CD4-positive, alpha-beta T cell treated with Interleukin-21 for 1 hour (primary cell): Measurements from ENCODE around the gene SORBS2.

Source experiments
- DNase-seq: peaks from one replicate; pipeline ENCODE4 v3.0.0-alpha.2; 2020

Gene SORBS2

DNA sequence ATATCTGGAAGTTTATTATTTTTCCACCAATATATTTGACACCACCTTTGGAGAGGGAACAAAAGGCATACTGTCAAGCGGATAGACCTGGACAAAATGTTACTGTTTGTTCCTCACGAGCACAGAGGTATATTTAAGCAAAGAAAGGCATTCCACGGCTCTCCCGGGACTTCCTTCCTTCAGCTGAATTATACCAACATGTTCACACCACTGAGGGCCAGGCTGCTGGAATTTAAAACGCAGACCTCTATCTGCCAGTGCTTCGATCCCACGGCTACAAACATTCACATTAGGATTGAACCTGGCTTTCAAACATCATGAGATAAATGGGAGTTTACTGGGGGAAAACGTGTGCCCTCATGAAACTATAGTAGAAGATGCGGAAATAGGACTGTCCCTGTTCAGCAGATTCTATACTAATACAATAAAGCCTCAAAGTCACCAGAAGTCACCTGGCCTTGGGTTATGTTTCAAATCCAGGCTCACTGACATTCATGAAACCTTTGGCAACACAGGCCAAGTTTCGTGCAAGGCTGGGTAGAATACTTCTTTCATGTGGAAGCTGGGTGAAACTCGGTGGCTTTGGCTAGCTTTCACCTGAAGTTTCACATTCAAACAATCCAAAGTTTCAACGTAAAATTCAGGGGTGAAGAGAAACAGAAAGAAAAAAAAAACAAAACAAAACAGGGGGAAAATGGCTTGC, 39.5 kb downstream of the SORBS2 start:
- no peak for DNase-seq

GRCh38 chr4:185771711-185772390, 40.1 kb downstream of the SORBS2 start:
- DNase-seq = no peak

- no peak for DNase-seq
These were observed 44.5 kb downstream of the SORBS2 start for GRCh38 chr4:185767528-185767927.

DNA sequence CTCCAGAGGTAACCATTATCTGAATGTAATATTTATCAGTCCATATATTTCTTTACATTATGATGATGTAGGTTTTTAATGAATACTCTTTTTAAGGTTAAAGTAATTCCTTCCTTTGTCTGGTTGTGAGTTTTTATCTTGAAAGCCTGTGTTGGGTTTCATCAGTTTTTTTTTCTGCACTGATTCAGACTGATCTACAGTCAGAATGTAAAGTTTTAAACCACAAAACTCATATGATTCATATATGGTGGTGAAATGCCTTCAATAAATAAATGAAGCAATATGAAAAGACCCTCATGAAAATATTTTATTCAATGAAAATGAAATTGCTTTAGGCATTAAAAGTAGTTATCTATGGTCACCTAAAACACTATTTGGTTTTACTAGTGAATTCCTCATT, 47.1 kb downstream of the SORBS2 start:
- DNase-seq = no peak

- no peak for DNase-seq
These were observed 50.4 kb downstream of the SORBS2 start for GRCh38 chr4:185761352-185762235.

- no peak for DNase-seq
These were observed 53.2 kb downstream of the SORBS2 start for GRCh38 chr4:185758807-185759206.

- no peak for DNase-seq
These were observed 56.5 kb downstream of the SORBS2 start for GRCh38 chr4:185755451-185755850.

GRCh38 chr4:185754961-185755360, 57.0 kb downstream of the SORBS2 start:
- DNase-seq = no peak

DNA sequence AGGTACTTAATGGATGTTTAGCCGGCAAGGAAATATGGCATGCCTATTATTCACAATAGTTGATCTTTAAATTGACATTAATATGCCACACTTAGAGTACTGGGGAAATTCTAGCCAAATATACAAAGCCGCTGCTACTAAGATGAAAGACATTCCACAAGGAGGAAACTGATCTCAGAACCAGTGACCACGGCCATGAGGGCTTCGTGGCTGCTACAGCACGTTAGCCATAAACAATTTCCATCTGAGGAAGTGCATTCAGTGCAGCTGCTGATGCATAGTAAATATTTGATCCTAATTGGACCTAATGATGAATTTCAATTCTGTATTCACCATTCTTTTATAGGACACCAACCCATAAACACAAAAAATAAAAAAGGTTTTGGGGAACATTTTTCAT, 59.1 kb downstream of the SORBS2 start:
- no peak for DNase-seq

- DNase-seq = no peak
These were observed 62.1 kb downstream of the SORBS2 start for GRCh38 chr4:185749858-185750257.

DNA sequence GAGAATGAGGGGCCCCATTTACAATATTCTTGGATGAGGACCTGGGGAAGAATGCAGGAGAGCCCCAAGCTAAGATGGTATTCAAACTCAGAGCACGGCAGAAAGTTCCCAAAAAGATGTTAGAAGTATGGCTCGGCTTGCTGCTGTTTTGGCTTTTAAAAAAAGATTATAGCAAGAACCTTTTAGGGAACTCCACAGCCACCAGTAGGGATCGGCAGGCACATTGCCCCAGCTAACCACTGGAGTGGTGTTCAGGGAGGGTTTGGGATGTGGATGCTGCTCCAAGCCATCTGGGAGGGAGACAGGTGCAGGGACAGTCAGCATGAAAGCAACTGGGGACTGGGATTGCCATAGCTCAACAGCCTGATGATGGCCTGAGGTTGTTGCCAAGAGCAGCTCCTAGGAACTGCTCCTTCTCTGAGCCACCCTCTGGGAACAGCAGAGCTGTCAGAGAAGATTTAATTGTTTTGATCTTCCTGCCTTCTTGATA, 63.0 kb downstream of the SORBS2 start:
- DNase-seq = no peak

GRCh38 chr4:185745891-185746290, 66.1 kb downstream of the SORBS2 start:
- DNase-seq = no peak

DNA sequence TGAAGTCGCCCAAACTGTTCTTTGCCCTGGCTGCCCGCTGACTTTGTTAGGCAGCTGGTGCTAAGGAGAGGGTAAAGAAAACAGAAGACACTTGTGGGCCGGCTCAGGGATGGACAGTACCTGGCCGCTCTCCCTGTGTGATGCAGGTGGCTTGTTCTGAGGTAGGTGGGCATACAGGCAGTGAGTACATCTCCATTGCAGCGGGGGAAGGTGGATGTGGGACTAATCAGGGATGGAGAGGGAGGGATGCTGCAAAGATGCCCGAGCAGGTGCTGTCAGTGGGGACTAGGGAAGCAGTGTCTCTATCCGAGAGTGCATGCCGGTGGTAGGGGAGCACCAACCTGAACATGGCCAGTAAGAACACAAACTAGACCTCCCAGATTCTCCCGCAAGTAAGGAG, 67.0 kb downstream of the SORBS2 start:
- DNase-seq = no peak

DNA sequence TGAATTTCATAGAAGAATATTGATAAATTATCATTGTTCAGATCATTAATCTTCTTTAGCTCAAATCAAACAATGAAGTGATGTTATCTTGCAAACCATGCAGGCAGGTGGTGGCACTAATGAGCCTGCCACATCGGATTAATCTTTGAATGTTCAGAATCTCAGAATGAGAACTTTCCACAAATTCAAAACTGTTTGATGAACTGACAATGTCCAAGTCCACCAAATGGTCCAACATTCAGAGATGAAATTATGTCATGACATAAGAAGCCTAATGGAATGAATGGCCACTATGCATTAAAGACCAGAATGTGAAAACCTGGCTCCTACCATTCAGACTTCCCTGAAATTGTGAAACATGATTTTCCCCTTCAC, 67.5 kb downstream of the SORBS2 start:
- DNase-seq = no peak

- DNase-seq = no peak
These were observed 68.1 kb downstream of the SORBS2 start for GRCh38 chr4:185743722-185744487.

- DNase-seq = no peak
These were observed 69.2 kb downstream of the SORBS2 start for GRCh38 chr4:185742766-185743165.

GRCh38 chr4:185741795-185742194, 70.2 kb downstream of the SORBS2 start:
- DNase-seq = no peak

- DNase-seq = no peak
These were observed 71.5 kb downstream of the SORBS2 start for GRCh38 chr4:185740471-185740873.

- DNase-seq = no peak
These were observed 73.2 kb downstream of the SORBS2 start for GRCh38 chr4:185738820-185739219.

DNA sequence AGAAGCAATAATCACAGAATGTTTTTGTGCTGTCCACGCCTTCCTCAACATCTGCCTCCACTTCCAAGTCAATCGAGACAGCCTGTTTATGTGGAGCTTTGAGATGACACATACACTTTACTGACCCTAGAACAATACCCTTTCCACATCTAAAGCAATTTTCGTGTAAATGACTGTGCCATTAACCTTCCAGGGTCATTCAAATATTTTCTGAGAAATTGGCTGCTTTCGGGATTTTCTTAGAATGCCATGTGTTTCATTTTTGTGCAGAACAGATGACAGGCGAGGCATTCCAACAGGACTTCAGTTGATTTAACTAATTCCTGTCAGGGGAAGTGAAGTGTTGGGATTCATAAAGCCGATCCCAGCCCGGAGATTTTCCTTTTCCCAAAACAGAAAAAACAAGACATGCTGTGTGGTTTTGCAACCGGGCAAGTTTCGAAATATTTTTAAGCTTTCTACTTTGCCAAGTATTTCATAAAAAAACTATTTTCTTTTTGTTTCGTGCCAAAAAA, 73.9 kb downstream of the SORBS2 start:
- DNase-seq = no peak

DNA sequence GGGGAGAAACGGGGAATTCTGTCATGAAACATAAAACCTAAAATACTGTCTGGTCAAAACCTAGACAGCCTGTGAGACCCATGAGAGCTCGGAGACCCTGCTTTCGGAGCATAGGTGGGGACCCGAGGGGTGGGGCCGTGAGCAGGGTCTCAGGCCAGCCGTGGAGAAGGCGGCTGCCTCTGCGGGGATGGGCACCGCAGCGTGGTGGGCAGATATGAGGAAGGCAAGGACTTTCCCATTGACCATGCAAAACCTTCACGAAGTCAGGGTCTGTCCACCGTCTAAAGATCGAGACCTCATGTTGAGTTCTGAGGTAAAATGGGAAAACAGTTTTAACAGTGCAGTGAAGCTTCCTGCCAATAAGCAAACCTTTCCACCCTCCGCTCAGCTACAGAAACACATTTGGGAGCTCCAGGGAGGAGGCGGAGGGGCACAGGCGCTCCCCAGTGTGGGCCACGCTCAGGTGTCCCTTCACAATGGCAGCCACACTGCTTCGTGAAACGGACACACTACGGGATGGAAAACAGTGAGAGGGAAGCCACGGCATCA, 74.4 kb downstream of the SORBS2 start:
- no peak for DNase-seq

DNA sequence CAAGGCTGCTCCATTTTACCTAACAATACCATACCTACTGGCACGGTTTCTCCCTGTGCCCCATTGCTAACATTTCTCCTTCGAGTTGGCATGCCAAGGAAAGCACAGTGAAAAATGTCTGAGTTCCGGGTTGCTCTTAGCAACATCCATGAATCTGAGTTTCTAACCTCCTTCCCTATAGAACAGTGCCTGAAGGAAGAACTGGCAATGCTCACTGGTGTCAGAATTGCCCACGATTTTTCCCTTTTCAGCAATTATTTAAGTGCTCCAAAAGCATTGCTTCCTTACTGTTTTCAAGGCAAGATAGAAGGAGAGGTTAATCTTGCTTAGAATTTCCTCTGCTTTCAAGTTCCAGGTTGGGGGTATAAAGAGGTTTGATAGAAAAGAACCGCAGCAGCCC, 75.1 kb downstream of the SORBS2 start:
- no peak for DNase-seq
